Frontal cortex (tissue), 4 donors: Measurements from ENCODE around the gene GJB5. TPM values are rescaled to one million over a fixed set of nuclear protein-coding genes. Genes with fewer than 3 reads are reported as not detected.

Experiments used
- DNase-seq, 2 donors: peaks; one replicate each; pipeline ENCODE4 v3.0.0; 2012; ENCODE audit warnings: low spot score in 2 of 2
- FAIRE-seq: peaks from 2 replicates; lab custom pipeline; 2012; peaks lifted over from hg19 to GRCh38; lab: Jason Lieb, UNC
- total RNA-seq: library from RNA; depleted of rRNA; stranded (reverse); fragments of >200 nt; gene quantifications from one replicate; pipeline ENCODE4 v1.2.3, GENCODE V29; 2014
- donor health status: control.
- donor health status: control.
- donor health status: control.

The GJB5 gene
- total RNA-seq, 1 donor from 2014 or later = not detected

- DNase-seq = no peak
- FAIRE-seq = no peak
Measured at GRCh38 chr1:34790985-34791384, 36.1 kb downstream of the GJB5 start.

GRCh38 chr1:34792424-34792823 lies 37.6 kb downstream of the GJB5 start:
- no peak for DNase-seq
- FAIRE-seq = no peak

- peak in 1 of 2 donors; percentile 58 for DNase-seq
- FAIRE-seq = no peak
Measured at GRCh38 chr1:34792868-34793727, 38.3 kb downstream of the GJB5 start, which contains the start of gene GJA4. Gene GJA4 (plus strand): TSS chr1:34792999. CDS start chr1:34794214, 1,215 bp downstream.

- no peak for FAIRE-seq
- DNase-seq = no peak
Measured at GRCh38 chr1:34794001-34794789, 39.3 kb downstream of the GJB5 start.

- FAIRE-seq (no peak), DNase-seq (no peak)
Measured at GRCh38 chr1:34794790-34795180, 39.9 kb downstream of the GJB5 start.

- FAIRE-seq = no peak
- DNase-seq = peak in 1 of 2 donors; percentile 11
Measured at GRCh38 chr1:34795916-34796315, 41.1 kb downstream of the GJB5 start.

- DNase-seq = no peak
- FAIRE-seq = no peak
Measured at GRCh38 chr1:34796990-34797389, 42.1 kb downstream of the GJB5 start.

GRCh38 chr1:34800214-34800613 lies 45.4 kb downstream of the GJB5 start:
- no peak for DNase-seq
- FAIRE-seq = no peak

GRCh38 chr1:34803770-34804169 lies 48.9 kb downstream of the GJB5 start:
- no peak for DNase-seq
- FAIRE-seq = no peak

GRCh38 chr1:34806396-34806795 lies 51.5 kb downstream of the GJB5 start:
- FAIRE-seq = no peak
- no peak for DNase-seq

Other genes with a start within 250 kb of the GJB5 start
- gene GJB4, start 4.7 kb downstream of the GJB5 start, total RNA-seq = not detected
- not detected for gene GJB3, start 26.2 kb downstream of the GJB5 start, total RNA-seq
- gene GJA4, start 38.0 kb downstream of the GJB5 start, total RNA-seq = 3.3 TPM
- gene SMIM12, start 104.7 kb downstream of the GJB5 start, total RNA-seq = 7.7 TPM
- 3.3 TPM for gene DLGAP3, start 174.6 kb downstream of the GJB5 start, total RNA-seq
- gene TMEM35B, start 230.3 kb downstream of the GJB5 start, total RNA-seq = 4.9 TPM